ENCODE results near the gene C1QTNF2.

C1QTNF2 gene

GRCh38 chr5:160303690-160304089, 66.7 kb downstream of the C1QTNF2 start:
- DNase-seq (ENCODE audit: low read depth), result no peak

- no peak for DNase-seq (ENCODE audit: low read depth)
Measured at GRCh38 chr5:160298189-160298588, 72.2 kb downstream of the C1QTNF2 start.

- DNase-seq (ENCODE audit: low read depth), result no peak
Measured at GRCh38 chr5:160297776-160298175, 72.7 kb downstream of the C1QTNF2 start.
